Erythroblast (primary cell): ENCODE results near the gene PARM1.

Experiments
- GATA1 ChIP-seq: IDR thresholded peaks from 2 replicates; pipeline ENCODE4 v1.6.1; 2011; ENCODE audit warnings: low read depth, mild to moderate bottlenecking, control low read depth, low read length, moderate library complexity
- POLR2A ChIP-seq: IDR thresholded peaks from 2 replicates; pipeline ENCODE4 v1.6.1; 2011; ENCODE audit warnings: mild to moderate bottlenecking, low read length

DNA sequence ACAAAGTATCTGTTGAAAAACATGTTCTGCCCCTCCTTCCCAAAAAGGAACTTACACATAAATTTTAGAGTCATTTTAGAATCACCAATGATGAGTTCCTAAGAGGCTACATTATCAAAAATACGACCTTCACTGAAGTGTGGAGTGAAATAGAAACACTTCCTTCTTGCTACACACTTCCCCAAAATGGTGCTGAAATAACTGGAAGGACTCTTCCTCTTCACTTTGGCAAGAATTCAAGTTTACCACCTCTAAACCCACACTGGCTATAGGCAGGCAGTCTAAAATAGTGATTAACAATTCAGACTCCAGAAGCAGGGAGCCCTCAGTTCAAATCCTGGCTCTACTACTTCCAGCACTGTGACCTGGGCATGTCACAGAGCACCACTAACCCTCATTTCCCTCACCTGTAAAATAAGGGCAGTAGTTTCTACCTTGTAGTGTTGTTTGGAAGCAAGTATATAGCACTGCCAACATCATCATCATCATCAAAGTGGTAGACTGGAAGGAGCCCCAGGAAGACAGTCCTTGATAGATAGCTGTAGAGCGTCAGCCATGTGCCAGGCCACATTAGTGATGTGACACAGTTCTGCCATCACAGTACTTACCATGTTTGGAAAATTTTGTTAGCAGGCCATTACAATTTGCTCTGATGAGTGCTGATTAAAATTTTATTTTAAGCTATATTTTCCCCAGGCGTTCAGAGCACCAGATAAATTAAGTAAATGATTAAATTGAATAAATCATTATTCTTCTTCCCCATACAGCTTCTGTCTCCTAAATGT, 103.3 kb downstream of the PARM1 start:
- TF ChIP-seq POLR2A = no peak
- TF ChIP-seq GATA1 = no peak
